UCSD-AML1 (cell line): ENCODE results near the gene NUDT22.

Source experiments
- DNase-seq: peaks from one replicate; lab custom pipeline; 2025; ENCODE audit not compliant: unreplicated experiment; lab: John Stamatoyannopoulos, UW

The NUDT22 gene

GRCh38 chr11:64268893-64269539 is 42.9 kb downstream of the NUDT22 start:
- DNase-seq, result peak; percentile 79

- DNase-seq, result peak; percentile 99
Measured at GRCh38 chr11:64269540-64270220, 43.6 kb downstream of the NUDT22 start.

GRCh38 chr11:64275031-64275800 is 49.1 kb downstream of the NUDT22 start:
- no peak for DNase-seq

GRCh38 chr11:64275841-64276240 is 49.8 kb downstream of the NUDT22 start:
- no peak for DNase-seq

- no peak for DNase-seq
Measured at GRCh38 chr11:64276653-64277431, 50.8 kb downstream of the NUDT22 start.

GRCh38 chr11:64278576-64279190 is 52.6 kb downstream of the NUDT22 start:
- no peak for DNase-seq
